Tibial nerve (tissue), 4 donors: ENCODE data around the gene CTNNA2. TPM values are rescaled to one million over a fixed set of nuclear protein-coding genes. Genes with fewer than 3 reads are reported as not detected.

ENCODE experiments used
- DNase-seq, 2 donors: peaks; one replicate each; pipeline ENCODE4 v3.0.0-alpha.2; 2019; ENCODE audit warnings: low spot score in 2 of 2
- H3K27ac ChIP-seq, 4 donors: fragments of 200-600 bp; sonication (generic) in 3 of 4; one replicate each; pipeline ENCODE4 v1.5.1; 2017 to 2019; ENCODE audit warnings: mild to moderate bottlenecking in 1 of 4
- H3K27me3 ChIP-seq, 2 donors: fragments of 200-600 bp; sonication (generic) in 1 of 2; one replicate each; pipeline versions ENCODE4 v1.5.1 to v1.6.0; 2017 to 2019
- H3K36me3 ChIP-seq, 3 donors: fragments of 200-600 bp; sonication (generic); one replicate each; pipeline ENCODE4 v1.5.1; 2018 to 2019
- H3K4me1 ChIP-seq, 4 donors: fragments of 200-600 bp; sonication (generic) in 3 of 4; one replicate each; pipeline ENCODE4 v1.5.1; 2017 to 2019
- H3K4me3 ChIP-seq, 4 donors: fragments of 200-600 bp; sonication (generic) in 3 of 4; one replicate each; pipeline ENCODE4 v1.5.1; 2017 to 2019; ENCODE audit warnings: mild to moderate bottlenecking in 1 of 4, moderate library complexity in 1 of 4
- H3K9me3 ChIP-seq, 4 donors: fragments of 200-600 bp; sonication (generic) in 3 of 4; one replicate each; pipeline ENCODE4 v1.5.1; 2017 to 2019
- CTCF ChIP-seq, 5 experiments: fragments of 200-600 bp in 3 of 5; fragments of 450-650 bp in 2 of 5; sonication (generic) in 3 of 5; IDR thresholded peaks; one replicate each; pipeline ENCODE4 v1.5.1; 2016 to 2019; ENCODE audit warnings: antibody characterized with exemption in 5 of 5, mild to moderate bottlenecking in 3 of 5, moderate library complexity in 2 of 5
- EP300 ChIP-seq, 2 donors: sonication (generic); formaldehyde crosslinking; IDR thresholded peaks; one replicate each; pipeline ENCODE4 v1.6.1; 2017; ENCODE audit warnings: antibody characterized with exemption in 2 of 2, mild to moderate bottlenecking in 1 of 2
- POLR2A ChIP-seq, 2 donors: fragments of 450-650 bp; IDR thresholded peaks; one replicate each; pipeline ENCODE4 v1.6.1; 2017; ENCODE audit warnings: antibody characterized with exemption in 2 of 2, mild to moderate bottlenecking in 2 of 2, moderate library complexity in 2 of 2
- WGBS, 2 donors: methylation state at CpG; one replicate each; pipeline ENCODE4 v1.1.5; 2018; 5-methylcytosine and 5-hydroxymethylcytosine counted together
- total RNA-seq, 4 donors: library from RNA; depleted of rRNA; stranded (reverse); fragments of >200 nt; gene quantifications; one replicate each; pipeline ENCODE4 v1.1.0, GENCODE V29; 2016

Gene CTNNA2
- total RNA-seq, 4 donors from 2014 or later = 0.39 to 3.3 (median 0.75) TPM

- Histone ChIP-seq H3K27ac (no peak overlapping the region), H3K27me3 (no peaks in the 10 kb centered on the region), H3K4me3 (no peak overlapping the region), H3K4me1 (no peaks in the 10 kb centered on the region), H3K36me3 (no peaks in the 10 kb centered on the region), H3K9me3 (no peaks in the 10 kb centered on the region)
- no peak for TF ChIP-seq POLR2A (IDR thresholded peaks at IDR 0.05)
- no peak for TF ChIP-seq CTCF (IDR thresholded peaks at IDR 0.05)
- no peak for TF ChIP-seq EP300 (IDR thresholded peaks at IDR 0.05)
- DNase-seq = no peak
- 60 to 63% methylated on average over 3 of the region's 3 CpGs for WGBS, 2 donors
Measured at GRCh38 chr2:80002112-80002511, 489.3 kb downstream of the CTNNA2 start.

GRCh38 chr2:80002568-80003157 is 489.8 kb downstream of the CTNNA2 start:
- Histone ChIP-seq H3K36me3 (no peaks in the 10 kb centered on the region), H3K4me1 (no peaks in the 10 kb centered on the region), H3K27ac (no peak overlapping the region), H3K27me3 (no peaks in the 10 kb centered on the region), H3K9me3 (no peaks in the 10 kb centered on the region), H3K4me3 (no peak overlapping the region)
- TF ChIP-seq CTCF (IDR thresholded peaks at IDR 0.05) (no peak), POLR2A (IDR thresholded peaks at IDR 0.05) (no peak), EP300 (IDR thresholded peaks at IDR 0.05) (no peak)
- WGBS, 2 donors = 71 to 76% methylated on average over 6 of the region's 6 CpGs
- DNase-seq = no peak

GRCh38 chr2:80007777-80008503 is 495.1 kb downstream of the CTNNA2 start:
- H3K27me3 ChIP-seq = no peaks in the 10 kb centered on the region
- H3K27ac ChIP-seq = no peak overlapping the region
- WGBS, 2 donors = 32 to 40% methylated on average over 5 of the region's 5 CpGs
- no peak for DNase-seq
- no peaks in the 10 kb centered on the region for H3K9me3 ChIP-seq
- TF ChIP-seq CTCF (IDR thresholded peaks at IDR 0.05) = no peak
- no peak for TF ChIP-seq POLR2A (IDR thresholded peaks at IDR 0.05)
- H3K4me1 ChIP-seq = no peaks in the 10 kb centered on the region
- H3K4me3 ChIP-seq = no peak overlapping the region
- no peaks in the 10 kb centered on the region for H3K36me3 ChIP-seq

GRCh38 chr2:80008596-80008995 is 495.7 kb downstream of the CTNNA2 start:
- Histone ChIP-seq H3K36me3 (no peaks in the 10 kb centered on the region), H3K27me3 (no peaks in the 10 kb centered on the region), H3K9me3 (no peaks in the 10 kb centered on the region), H3K27ac (no peak overlapping the region), H3K4me3 (no peak overlapping the region), H3K4me1 (no peaks in the 10 kb centered on the region)
- TF ChIP-seq CTCF (IDR thresholded peaks at IDR 0.05) = no peak
- DNase-seq = no peak
- WGBS, 2 donors = 70 to 78% methylated on average over 4 of the region's 4 CpGs

GRCh38 chr2:80009211-80009610 is 496.4 kb downstream of the CTNNA2 start:
- no peaks in the 10 kb centered on the region for H3K4me1 ChIP-seq
- 75 to 87% methylated on average over 3 of the region's 3 CpGs for WGBS, 2 donors
- H3K27ac ChIP-seq = no peak overlapping the region
- H3K36me3 ChIP-seq = no peaks in the 10 kb centered on the region
- DNase-seq = no peak
- H3K9me3 ChIP-seq = no peaks in the 10 kb centered on the region
- no peaks in the 10 kb centered on the region for H3K27me3 ChIP-seq
- no peak overlapping the region for H3K4me3 ChIP-seq
- TF ChIP-seq POLR2A (IDR thresholded peaks at IDR 0.05) (no peak), EP300 (IDR thresholded peaks at IDR 0.05) (no peak), CTCF (IDR thresholded peaks at IDR 0.05) (no peak)
